LNCAP (cell line): ENCODE results near the gene NXPH1.

Experiments
- CTCF ChIP-seq: fragments of 450-650 bp; IDR thresholded peaks from 2 replicates; pipeline ENCODE4 v1.5.1; 2017; ENCODE audit warnings: mild to moderate bottlenecking

The NXPH1 gene

GRCh38 chr7:8762803-8763202 is 329.4 kb downstream of the NXPH1 start:
- no peak for TF ChIP-seq CTCF

DNA sequence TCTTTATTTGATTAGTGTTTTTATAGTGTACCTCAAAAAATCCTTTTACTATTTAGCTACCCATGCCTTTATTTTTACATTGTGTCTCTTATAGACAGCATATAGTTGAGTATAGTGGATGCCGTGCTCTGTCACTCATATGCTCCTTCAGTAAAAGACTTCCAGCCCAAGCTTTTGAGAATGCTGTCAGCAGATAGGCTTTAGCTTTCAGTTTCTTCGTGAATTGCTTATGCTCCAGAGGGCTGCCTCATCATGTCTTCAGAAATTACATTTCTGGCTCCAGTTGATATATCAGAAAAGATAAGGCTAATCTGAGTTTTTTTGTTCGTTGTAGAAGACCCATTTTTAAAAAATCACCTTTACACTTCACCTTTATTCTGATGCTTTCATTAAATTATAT is 332.0 kb downstream of the NXPH1 start:
- TF ChIP-seq CTCF, result no peak

- TF ChIP-seq CTCF, result no peak
Observed at GRCh38 chr7:8773518-8773917, 340.1 kb downstream of the NXPH1 start.

- no peak for TF ChIP-seq CTCF
Observed at GRCh38 chr7:8778459-8778858, 345.1 kb downstream of the NXPH1 start.

DNA sequence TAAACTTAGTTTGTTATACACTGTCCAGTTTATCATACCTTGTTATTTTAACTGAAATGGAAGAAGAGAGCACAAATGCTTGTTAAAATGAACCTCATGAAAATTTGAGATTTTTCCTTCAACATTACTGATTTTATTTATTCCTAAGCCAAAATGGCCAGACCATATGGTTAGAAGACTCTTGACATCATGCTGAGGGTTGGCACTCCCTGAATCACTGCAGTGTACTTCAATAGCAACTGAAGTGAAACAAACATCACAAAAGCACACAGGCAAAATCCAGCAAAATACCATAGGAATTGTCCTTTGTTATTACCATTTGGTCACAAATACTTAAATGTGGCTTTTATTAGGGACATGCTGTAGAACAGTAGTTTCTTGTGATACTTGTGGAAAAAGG is 347.8 kb downstream of the NXPH1 start:
- no peak for TF ChIP-seq CTCF

DNA sequence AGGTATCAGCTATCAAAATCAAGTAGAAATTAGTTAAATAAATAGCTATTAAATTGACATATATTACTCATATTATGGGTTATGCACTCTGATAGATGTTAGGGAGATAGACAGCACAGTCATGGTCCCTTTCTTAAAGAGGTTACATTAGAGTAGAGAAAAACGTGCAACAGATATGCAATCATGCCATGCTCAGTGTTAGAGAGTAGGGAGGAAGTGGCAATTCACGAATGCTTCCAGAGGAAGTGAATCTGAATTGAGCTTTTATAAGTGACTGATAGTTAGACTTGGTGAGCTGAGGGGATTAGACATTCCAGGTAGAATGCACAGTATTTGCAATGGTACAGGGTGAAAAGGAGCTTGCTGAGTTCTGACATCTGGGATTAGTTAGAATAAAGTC is 349.8 kb downstream of the NXPH1 start:
- no peak for TF ChIP-seq CTCF

GRCh38 chr7:8785081-8785480 is 351.7 kb downstream of the NXPH1 start:
- TF ChIP-seq CTCF, result no peak

- TF ChIP-seq CTCF, result no peak
Observed at GRCh38 chr7:8800986-8801385, 367.6 kb downstream of the NXPH1 start.
